ENCODE data around the gene CD300LG.

Gene CD300LG

DNA sequence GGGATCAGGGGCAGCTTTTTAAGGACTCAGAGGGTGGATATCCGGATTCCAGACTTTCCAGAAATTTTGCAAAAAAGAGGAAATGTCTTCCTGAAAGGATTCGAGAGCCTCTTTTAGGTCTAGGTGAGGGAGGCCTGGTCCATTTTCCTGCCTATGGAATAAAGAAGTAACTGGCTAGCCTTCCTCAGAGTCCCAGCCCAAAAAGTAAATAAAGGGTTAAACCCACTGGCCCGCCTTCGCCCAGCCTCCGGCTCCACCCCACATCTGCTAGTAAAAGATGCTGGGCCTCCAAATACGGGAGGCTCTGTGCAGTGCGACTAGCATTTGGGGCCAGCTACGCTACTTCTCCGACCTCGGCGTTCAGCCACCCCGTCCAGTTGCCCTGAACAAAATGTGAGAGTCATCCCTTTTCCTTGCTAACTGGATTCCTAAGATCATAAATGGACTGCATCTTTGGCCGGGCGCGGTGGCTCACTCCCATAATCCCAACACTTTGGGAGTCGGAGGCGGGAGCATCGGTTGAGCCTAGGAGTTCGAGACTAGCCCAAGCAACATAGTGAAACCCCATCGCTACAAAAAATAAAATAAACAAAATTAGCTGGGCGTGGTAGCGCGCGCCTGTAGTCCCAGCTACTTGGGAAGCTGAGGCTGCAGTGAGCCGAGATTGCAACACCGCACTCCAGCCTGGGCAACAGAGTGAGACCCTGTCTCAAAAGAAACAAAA lies 61.2 kb downstream of the CD300LG start:
- peak; percentile 22 to 66 (median 51) for DNase-seq

DNA sequence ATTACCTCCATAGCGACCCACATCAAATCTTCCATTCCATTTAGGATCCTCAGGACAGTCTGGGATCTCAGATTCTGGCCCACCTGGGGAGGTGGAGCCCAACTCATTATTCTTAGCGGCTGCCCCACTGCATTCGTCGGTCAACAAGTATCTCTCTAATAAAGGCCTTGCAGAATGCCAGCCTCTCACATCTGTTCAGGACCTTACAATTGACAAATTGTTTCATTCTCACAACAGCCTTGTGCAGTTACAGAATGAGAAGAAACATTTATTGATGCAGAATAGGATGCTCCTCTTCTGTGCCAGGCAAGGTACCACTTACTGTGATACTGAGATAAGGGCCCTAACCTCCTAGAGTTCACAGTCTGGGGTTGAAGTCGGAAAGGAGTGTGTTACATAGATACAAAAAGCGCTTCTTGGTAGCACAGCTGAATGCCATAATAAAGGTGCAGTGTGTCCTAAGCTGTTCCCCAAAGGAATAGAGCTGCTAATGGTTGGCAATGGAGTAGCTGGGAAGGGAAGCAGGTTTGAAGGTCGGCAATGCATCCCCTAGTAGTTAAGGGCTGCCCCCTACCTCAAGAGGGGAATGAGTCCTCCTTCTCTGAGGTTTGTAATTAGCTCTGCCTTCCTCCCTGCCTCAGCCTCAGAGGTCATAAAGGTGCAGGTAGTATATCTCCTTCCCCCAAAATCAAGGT lies 62.7 kb downstream of the CD300LG start:
- no peak for DNase-seq

DNA sequence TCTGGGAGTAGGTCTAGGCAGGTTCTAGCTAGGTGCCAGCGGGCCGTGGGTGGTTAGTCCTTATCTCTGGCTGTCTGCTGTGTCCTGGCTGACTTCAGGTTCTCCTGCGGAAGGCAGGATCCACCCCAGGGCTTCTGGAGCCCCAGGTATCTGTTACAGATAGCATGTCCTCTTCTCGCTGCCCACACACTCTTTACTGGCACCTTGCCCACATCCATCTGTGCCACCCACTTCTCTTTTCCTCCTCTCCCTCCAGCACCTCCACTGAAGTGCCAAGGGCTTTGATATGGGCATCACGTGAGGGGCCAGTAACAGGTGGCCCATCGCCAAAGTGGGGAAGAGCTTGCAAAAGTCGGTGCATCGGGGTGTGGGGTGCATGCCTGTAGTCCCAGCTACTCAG lies 64.9 kb downstream of the CD300LG start:
- DNase-seq, result no peak

DNA sequence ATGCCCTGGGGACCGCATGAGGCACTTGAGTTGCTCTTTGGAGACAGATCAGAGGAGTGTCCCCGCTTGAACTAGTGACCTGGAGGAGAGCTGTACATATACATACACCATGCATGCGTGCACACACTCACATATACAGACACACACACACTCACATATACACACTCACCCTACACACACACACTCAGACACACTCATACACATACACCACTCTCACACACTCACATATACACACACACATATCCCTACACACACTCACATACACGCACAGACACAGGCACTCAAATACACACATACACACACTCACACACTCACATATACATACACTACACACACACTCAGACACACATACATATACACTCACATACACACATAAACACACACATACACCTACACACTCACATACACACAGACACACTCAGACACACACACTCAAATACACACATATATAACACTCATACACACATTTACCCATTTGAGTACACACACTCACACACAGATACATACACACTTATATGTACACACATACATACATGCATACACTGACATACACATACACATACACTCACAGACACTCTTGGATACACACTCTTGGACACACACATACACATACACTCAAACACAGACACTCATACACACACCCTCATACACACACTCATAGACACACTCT lies 65.8 kb downstream of the CD300LG start:
- DNase-seq, result no peak

Measured in stimulated activated naive CD4-positive, alpha-beta T cell (primary cell).